Colonic mucosa (tissue), 4 donors: Measurements from ENCODE around the gene KCNK10. TPM values are rescaled to one million over a fixed set of nuclear protein-coding genes. Genes with fewer than 3 reads are reported as not detected.

Source experiments
- DNase-seq: peaks from one replicate; pipeline ENCODE4 v3.0.0-alpha.2; 2020
- H3K27ac ChIP-seq: fragments of 200-600 bp; one replicate; pipeline ENCODE4 v1.8.0; 2021
- H3K27me3 ChIP-seq: fragments of 200-600 bp; one replicate; pipeline ENCODE4 v1.8.0; 2021
- H3K36me3 ChIP-seq: fragments of 200-600 bp; one replicate; pipeline ENCODE4 v1.8.0; 2021
- H3K4me1 ChIP-seq: fragments of 200-600 bp; one replicate; pipeline ENCODE4 v1.8.0; 2021; ENCODE audit warnings: mild to moderate bottlenecking
- H3K4me3 ChIP-seq: fragments of 200-600 bp; one replicate; pipeline ENCODE4 v1.8.0; 2021
- H3K9ac ChIP-seq, 2 donors: one replicate each; pipeline ENCODE4 v1.7.0; 2013; ENCODE audit warnings: control low read depth in 2 of 2, low read depth in 2 of 2, low read length in 2 of 2
- H3K9me3 ChIP-seq: fragments of 200-600 bp; one replicate; pipeline ENCODE4 v1.8.0; 2021
- CTCF ChIP-seq: fragments of 200-600 bp; IDR thresholded peaks from one replicate; pipeline ENCODE4 v1.8.0; 2022; ENCODE audit warnings: antibody characterized with exemption, mild to moderate bottlenecking
- intact Hi-C: fragments of 100-400 bp; cut with DNase I; formaldehyde crosslinking; loops from one replicate; pipeline ENCODE4 v1.14.1; 2022
- total RNA-seq, 2 donors: library from RNA; stranded (reverse); fragmentation: NEBNext Ultra II Directional in 1 of 2; extraction: Animal tissue kit (Norgen Biotek cat#: 25700) in 1 of 2; gene quantifications; one replicate each; pipeline ENCODE4 v1.2.1, GENCODE V29; 2021
- donor health status: healthy.
- donor health status: DM: no; HTN: no; CAD: no.
- donor health status: DM: no; HTN: no; CAD: no.

Gene KCNK10
- total RNA-seq, 2 donors from 2014 or later, result 0.74 to 2.1 TPM

- DNase-seq, result no peak
Measured at GRCh38 chr14:88188745-88189416, 134.2 kb downstream of the KCNK10 start.

DNA sequence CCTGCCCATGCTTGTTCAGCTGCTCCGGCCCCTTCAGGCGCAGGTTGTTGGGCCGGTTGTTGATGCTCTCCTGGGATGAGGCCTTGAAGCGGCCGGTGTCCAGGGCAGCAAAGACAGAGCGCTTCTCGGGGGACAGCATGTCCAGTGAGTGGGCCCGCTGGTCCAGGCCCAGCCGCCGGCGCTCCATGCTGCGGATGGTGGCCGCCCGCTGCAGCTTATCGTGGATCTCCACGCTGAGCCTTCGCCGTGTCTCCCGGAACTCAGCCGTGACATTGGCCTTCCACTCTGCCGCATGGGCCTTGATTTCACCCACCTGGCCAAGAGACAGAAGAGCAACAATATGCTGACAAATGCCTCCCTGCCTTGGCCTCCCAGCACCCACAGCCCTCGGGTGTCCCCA, 137.2 kb downstream of the KCNK10 start:
- Histone ChIP-seq H3K4me3 (no peak overlapping the region), H3K27me3 (no peaks in the 10 kb centered on the region)

More at GRCh38 chr14:88188745-88189416, 134.2 kb downstream of the KCNK10 start:
- Histone ChIP-seq H3K27ac (no peak overlapping the region), H3K27me3 (no peaks in the 10 kb centered on the region), H3K4me3 (no peak overlapping the region), H3K36me3 (no peaks in the 10 kb centered on the region), H3K4me1 (no peaks in the 10 kb centered on the region), H3K9me3 (no peaks in the 10 kb centered on the region), H3K9ac (peak overlapping the region in 1 of 2 donors; percentile 35)
- no peak for TF ChIP-seq CTCF
- intact Hi-C loops, result loop anchor here (5.0 kb wide), 1 partner anchor 193 kb away; no protein-coding TSS in a partner anchor

GRCh38 chr14:88184956-88185355, 138.1 kb downstream of the KCNK10 start:
- H3K4me3 ChIP-seq, result no peak overlapping the region
- TF ChIP-seq CTCF, result no peak
- intact Hi-C loops, result loop anchor here (5.0 kb wide), 1 partner anchor 197 kb away; no protein-coding TSS in a partner anchor
- H3K9ac ChIP-seq, result no peak overlapping the region
- H3K36me3 ChIP-seq, result no peaks in the 10 kb centered on the region
- no peaks in the 10 kb centered on the region for H3K9me3 ChIP-seq
- H3K27me3 ChIP-seq, result no peaks in the 10 kb centered on the region
- no peak overlapping the region for H3K27ac ChIP-seq
- H3K4me1 ChIP-seq, result no peaks in the 10 kb centered on the region
- DNase-seq, result no peak

More for the DNA sequence above, 137.2 kb downstream of the KCNK10 start:
- Histone ChIP-seq H3K36me3 (no peaks in the 10 kb centered on the region), H3K9me3 (no peaks in the 10 kb centered on the region), H3K4me1 (no peaks in the 10 kb centered on the region), H3K9ac (no peak overlapping the region), H3K27ac (no peak overlapping the region)
- TF ChIP-seq CTCF, result no peak
- intact Hi-C loops, result loop anchor here (5.0 kb wide), 1 partner anchor 196 kb away; no protein-coding TSS in a partner anchor
- no peak for DNase-seq

- TF ChIP-seq CTCF, result no peak
Measured at GRCh38 chr14:88181072-88181471, 142.0 kb downstream of the KCNK10 start.

DNA sequence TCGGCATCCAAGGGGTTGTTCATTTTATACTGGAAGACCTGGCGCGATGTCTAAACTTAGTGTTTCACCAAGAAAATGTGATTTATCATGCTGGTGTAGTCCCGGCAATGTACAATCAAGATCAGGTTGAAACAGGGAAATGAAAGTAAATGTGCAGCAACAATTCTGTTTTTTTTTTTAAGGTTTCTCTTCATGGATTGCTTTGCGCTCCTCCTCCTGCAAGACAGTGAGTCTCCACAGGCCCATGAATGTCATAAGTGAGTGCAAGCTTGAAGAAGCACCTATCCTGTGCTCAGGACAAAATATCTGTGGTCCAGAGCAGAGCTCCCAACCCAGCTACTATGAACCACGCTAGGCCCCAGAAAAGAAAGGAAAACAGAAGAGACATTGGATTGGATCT, 143.4 kb downstream of the KCNK10 start:
- Histone ChIP-seq H3K36me3 (no peaks in the 10 kb centered on the region), H3K9ac (no peak overlapping the region), H3K4me3 (no peak overlapping the region), H3K27me3 (no peaks in the 10 kb centered on the region), H3K9me3 (no peaks in the 10 kb centered on the region), H3K4me1 (no peaks in the 10 kb centered on the region), H3K27ac (no peak overlapping the region)
- no peak for TF ChIP-seq CTCF
- no peak for DNase-seq
- intact Hi-C loops, result no loop called here

More at GRCh38 chr14:88181072-88181471, 142.0 kb downstream of the KCNK10 start:
- no peak for DNase-seq
- Histone ChIP-seq H3K4me1 (no peaks in the 10 kb centered on the region), H3K4me3 (no peak overlapping the region), H3K27ac (no peak overlapping the region), H3K9me3 (no peaks in the 10 kb centered on the region), H3K27me3 (no peaks in the 10 kb centered on the region), H3K36me3 (no peaks in the 10 kb centered on the region), H3K9ac (no peak overlapping the region)
- intact Hi-C loops, result no loop called here
